Measurements from ENCODE around the gene LMTK3.

The LMTK3 gene, protein sequence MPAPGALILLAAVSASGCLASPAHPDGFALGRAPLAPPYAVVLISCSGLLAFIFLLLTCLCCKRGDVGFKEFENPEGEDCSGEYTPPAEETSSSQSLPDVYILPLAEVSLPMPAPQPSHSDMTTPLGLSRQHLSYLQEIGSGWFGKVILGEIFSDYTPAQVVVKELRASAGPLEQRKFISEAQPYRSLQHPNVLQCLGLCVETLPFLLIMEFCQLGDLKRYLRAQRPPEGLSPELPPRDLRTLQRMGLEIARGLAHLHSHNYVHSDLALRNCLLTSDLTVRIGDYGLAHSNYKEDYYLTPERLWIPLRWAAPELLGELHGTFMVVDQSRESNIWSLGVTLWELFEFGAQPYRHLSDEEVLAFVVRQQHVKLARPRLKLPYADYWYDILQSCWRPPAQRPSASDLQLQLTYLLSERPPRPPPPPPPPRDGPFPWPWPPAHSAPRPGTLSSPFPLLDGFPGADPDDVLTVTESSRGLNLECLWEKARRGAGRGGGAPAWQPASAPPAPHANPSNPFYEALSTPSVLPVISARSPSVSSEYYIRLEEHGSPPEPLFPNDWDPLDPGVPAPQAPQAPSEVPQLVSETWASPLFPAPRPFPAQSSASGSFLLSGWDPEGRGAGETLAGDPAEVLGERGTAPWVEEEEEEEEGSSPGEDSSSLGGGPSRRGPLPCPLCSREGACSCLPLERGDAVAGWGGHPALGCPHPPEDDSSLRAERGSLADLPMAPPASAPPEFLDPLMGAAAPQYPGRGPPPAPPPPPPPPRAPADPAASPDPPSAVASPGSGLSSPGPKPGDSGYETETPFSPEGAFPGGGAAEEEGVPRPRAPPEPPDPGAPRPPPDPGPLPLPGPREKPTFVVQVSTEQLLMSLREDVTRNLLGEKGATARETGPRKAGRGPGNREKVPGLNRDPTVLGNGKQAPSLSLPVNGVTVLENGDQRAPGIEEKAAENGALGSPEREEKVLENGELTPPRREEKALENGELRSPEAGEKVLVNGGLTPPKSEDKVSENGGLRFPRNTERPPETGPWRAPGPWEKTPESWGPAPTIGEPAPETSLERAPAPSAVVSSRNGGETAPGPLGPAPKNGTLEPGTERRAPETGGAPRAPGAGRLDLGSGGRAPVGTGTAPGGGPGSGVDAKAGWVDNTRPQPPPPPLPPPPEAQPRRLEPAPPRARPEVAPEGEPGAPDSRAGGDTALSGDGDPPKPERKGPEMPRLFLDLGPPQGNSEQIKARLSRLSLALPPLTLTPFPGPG (N-terminal part only)

GRCh38 chr19:48511800-48512503 is at the start of gene LMTK3:
TSS of gene LMTK3 (minus strand) at chr19:48511835. CDS start at chr19:48511576, 259 bp downstream.
- peak; percentile 73 for DNase-seq (ENCODE audit: low spot score)

DNA sequence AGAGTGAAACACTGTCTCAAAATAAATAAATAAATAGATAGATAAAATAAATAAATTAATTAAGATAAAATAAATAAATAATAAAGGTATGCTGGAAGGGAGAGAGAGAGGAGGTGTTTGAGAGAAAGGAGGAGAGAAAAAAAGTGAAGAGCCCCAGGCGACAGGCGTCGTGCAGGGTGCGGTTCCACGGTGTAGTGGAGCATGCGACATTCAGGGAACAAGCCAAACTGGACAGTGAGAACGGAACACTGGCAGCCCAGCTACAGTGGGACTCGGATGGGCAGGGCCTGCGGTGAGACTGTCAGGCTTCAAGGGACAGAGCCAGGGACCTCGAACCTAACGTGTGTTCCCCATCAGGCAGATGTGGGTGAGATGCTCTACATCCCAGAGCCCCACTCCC is 49.8 kb upstream of the LMTK3 start:
- no peak for DNase-seq (ENCODE audit: low spot score)

DNA sequence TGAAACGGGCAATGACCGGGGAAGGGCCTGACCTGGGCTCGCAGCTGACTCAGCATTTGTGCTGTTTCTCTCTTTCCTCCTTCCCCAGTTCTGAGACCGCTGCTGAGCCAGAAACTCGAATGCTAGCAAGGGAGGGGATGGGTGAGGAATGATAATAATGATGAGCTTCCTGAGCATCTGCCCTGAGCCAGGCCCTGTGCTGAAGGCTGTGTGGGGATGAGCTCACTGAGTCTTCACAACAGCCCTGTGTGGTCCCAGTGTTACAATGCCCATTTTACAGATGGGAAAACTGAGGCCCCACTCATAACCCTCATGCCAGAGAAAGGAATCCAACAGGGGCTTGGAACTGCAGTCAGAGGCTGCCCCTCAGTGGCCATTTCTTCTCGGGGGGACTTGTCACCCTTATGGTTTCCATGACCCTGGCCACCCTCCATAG is 48.5 kb upstream of the LMTK3 start:
- DNase-seq (ENCODE audit: low spot score): no peak

DNA sequence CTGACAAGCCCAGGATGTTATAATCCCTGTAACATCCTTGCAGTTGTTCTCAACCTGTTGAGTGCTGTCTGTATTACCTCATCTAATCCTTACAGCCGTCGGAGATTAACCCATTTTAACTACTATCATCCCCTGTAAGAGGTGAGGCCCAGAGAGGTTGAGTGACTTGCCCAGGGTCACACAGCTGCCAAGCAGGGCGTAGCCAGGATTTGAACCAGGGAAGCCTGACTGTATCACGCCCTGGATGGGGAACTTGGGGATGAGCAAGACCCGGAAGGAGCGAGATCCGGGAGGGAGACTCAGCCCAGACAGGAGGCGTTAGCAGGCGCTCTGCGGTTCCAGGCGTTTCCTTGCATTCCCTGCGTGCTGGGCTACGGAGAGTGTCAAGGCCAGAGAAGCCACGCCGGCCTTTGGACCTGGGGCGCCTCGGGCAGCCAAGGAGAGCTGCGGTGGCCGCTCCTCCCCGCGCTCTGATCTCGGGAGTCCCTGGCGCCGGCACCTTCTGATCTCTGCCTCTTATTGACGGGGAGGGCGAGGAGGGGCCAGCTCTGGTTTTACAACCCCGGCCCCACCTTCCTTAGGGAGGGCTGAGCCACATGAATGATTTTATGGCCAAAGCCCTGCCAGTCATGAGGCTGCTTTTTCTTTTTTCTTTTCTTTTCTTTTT is 46.5 kb upstream of the LMTK3 start:
- DNase-seq (ENCODE audit: low spot score): no peak

GRCh38 chr19:48556825-48557224 is 45.2 kb upstream of the LMTK3 start:
- DNase-seq (ENCODE audit: low spot score): no peak

DNA sequence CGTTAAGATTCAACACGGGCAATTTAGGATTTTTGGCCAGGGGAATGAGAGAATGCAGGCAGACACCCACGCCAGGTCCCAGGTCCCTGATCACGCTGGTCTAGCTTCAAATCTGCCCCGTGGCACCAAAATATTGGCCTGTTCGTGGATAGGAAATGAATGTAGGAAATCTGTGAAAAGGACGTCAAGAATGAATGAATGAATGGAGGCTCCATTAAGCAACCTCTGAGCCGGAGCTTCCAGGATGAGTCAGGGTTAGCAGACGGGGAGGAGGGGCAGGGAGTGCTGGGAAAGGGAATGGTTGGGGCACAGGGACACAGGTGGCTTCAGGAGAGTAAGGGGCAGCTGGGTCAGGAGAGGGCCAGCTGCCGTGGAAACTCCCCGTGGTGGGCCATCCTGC is 44.5 kb upstream of the LMTK3 start:
- DNase-seq (ENCODE audit: low spot score): peak; percentile 49

- DNase-seq (ENCODE audit: low spot score): no peak
These were observed 42.9 kb upstream of the LMTK3 start for GRCh38 chr19:48554385-48555091.

DNA sequence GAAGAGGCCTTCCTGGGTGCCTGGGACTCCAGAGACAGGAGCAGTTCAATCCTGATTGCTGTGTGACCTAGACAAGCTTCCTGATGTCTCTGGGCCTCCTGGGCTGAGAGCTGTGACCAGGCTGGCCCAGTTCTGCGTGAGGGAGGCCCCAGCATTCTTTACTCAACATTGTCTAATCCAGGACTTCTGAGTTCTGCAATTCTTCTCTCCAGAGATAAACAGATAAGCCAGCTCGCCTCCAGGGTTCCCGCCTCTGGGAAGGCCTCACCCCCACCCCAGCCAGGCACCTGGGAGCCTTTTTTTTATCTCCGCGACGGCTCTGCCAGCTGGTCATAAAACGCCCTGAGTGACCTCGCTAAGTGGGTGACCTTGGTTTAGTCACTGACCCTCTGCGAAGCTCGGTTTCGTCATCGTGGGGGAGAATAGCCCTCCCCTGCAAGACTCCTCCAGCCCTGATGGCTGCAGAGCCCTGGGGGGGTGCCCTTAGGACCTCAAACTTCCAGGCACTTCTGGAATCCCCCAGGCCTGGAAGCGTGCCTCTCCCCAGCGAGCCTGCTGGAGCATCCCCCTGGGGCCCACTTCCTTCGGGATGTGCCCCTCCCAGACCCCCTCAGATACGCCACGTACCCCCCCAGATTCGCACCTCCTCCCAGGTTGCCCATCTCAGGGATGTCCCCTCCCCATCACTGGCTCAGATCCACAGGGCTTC is 42.2 kb upstream of the LMTK3 start:
- peak; percentile 60 for DNase-seq (ENCODE audit: low spot score)

DNA sequence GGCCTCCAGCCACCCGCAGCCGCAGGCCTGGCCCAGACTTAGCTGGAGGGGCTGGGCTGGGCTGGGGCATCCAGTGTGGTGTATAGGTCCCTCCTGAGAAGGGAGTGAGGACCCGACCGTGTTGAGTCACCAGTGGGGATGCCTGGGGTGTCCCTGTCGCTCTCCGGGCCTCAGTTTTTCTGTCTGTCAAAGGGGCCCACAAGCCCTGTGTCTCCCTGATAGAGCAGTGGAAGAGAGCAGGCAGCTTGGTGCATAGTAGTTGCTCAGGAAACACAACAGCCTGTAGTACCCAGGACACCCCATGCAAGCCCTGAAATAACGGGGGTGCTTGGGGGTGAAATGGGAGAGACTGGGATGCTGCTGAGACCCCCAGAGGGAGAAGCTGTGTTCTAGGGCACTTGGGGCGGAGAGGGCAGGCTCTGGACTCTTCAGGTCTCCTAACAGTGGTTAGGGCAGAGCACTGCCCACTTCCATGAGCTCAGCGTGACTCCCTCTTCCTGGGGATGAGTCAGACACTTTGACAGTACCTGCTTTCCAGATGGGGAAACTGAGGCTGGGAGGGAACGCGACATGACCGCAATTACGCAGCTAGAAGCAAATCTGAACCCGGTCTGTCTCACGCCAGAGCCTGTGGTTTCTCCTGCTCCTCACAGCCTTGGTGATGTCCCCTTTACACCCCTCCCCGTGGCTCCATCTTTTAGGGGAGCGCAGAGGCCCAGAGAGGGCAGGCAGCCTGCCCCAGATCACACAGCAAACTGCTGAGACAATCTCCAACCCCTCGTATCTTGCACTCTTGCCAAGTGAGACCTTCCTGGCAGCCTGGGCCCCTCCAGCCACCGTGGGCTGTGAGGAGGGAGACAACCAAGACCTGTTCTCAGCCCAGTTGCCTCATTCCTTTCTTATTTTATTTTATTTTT is 41.0 kb upstream of the LMTK3 start:
- DNase-seq (ENCODE audit: low spot score): peak; percentile 36

DNA sequence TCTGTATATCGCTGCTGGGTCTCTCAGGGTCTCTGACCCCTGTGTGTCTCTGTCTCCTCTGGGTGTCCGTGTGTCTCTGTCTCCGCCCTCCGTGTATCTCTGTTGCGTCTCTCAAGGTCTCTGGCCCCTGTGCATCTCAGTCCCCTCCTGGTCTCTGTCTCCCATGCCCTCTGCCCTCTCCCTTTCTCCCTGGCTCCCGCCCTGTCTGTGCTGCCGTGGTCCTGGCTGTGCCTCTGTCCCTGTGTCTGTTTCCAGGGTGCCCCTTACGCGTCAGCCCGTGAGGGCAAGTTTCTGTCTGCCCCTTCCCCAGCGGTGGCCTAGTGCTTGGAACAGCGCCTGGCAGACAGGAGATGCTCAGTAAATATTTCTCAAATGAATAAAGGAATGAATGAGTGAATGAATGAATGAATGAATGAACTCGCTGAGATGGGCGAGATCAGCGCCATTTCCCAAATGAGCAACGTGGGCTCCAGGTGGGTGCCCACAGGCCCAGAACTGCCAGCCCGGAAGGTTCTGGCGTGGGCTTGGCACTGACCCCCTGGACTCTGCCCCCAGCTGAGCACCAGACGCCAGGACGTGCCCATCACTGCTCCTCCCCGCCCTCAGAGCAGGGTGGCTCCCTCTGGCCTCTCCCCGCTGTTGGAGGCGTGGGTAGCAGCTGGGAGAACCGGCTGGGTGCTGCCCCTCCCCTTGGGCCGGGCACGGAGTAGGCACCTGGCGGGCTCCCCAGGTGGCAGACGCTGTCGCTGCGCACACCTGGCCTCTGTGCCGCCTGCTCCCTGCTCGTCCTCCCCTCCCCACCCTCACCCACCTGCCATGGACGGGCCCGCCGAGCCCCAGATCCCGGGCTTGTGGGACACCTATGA is 40.0 kb upstream of the LMTK3 start, which contains the start of gene SULT2B1:
TSS of gene SULT2B1 (plus strand) at position 736 of the 866 bp plus-strand sequence. CDS start at position 817, 81 bp downstream.
- no peak for DNase-seq (ENCODE audit: low spot score)

DNA sequence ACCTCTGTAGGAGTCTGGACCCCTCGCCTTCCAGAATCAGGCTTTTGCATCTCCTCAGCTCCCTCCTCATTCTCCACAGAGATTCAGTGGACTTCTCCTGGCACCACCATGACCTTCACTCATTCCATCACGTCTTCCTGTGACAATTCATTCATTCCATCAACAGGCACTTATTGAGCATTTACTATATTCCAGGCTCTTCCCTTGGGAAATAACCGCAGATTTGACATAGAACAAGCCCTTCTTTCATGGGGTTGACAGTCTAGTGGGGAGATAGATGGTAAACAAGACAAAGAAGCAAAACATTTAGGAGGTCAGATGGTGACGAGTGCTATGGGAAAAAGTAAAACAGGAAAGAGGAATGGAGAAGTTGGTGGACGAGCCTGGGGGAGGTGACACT is 37.7 kb upstream of the LMTK3 start:
- no peak for DNase-seq (ENCODE audit: low spot score)

DNA sequence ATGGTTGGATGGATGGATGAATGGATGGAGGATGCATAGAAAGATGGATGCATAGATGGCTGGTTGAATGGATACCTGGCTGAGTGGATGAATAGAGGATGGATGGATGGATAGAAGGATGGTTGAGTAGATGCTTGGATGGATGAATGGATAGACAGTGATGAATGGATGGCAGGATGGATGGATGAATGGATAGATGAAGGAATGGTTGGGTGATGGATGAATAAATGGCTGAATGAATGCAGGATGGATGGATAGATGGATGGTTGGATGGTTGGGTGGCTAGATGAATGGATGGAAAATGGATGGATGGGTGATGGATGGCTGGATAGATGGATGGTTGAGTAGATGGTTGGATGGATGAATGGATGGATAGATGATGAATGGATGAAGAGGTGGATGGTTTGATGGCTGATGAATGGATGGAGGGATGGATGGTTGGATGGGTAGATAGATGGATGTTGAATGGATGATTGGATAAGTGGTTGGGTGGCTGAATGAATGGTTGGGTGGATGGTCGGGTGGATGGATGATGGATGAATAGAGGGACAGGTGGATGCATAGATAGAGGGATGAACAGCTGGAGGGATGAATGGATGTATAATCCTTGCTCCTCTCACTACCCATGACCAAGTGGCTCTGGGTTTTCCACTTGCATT is 36.7 kb upstream of the LMTK3 start:
- no peak for DNase-seq (ENCODE audit: low spot score)

GRCh38 chr19:48547722-48548121 is 36.1 kb upstream of the LMTK3 start:
- no peak for DNase-seq (ENCODE audit: low spot score)

DNA sequence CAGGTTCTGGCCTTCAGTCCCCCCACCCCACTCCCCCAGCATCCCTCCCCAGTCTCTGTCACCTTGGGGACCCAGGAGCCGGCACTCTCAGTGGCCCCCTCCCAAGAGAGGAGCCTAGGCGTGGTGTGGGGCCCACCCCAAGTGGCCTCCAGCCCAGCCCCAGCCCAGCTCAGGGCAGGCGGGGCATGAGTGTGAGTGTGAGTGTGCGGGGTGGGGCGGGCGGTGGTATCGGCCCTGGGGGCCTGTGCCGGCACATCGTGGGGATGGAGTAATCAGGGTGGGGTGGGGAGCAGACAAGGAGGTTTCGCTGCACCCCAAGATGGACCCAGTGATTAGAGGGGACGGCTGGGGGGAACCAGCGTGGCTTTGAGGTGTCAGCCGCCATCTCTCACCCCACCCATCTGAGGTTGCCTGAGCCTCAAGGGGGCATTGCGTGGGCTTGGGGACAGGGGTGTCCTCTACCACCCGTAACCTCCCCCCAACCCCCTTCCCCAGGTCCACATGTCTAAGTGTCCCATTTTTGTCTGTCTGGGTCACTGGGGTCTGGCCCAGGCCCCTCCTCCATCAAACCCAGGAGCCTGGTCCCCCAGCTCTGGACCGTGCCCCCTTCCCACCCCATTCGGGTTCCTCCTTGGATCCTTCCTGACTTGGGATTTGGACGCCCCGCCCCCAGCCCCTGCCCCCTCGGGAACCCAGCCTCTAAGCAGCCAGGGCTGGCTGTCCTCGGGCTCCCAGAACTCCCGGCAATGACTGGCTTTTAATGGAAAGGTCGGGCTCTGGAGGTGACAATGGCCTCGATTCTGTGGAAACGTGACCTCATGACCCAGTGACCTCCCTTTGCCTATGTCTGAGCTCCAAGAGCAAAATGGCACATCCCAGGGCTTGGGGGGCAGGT is 33.5 kb upstream of the LMTK3 start:
- DNase-seq (ENCODE audit: low spot score): no peak

- peak; percentile 78 for DNase-seq (ENCODE audit: low spot score)
These were observed 31.6 kb upstream of the LMTK3 start for GRCh38 chr19:48543121-48543710.

DNA sequence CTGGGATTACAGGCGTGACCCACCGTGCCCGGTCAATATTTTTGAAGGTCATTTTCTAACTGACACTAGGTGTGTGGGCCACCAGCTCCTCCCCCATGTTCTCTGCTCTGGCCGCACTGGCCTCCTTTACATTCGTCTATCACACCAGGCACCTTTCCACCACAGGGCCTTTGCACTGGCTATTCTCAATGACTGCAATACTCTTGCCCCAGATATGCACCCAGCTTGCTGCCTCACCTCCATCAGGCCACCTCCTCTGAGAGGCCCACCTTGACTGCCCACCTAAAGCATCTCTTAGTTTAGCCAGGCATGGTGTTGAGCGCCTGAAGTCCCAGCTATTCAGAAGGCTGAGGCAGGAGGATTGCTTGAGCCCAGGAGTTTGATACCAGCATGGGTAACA is 30.2 kb upstream of the LMTK3 start:
- DNase-seq (ENCODE audit: low spot score): no peak
